GM10847 (cell line): ENCODE measurements around the gene WDPCP.

Experiments used
- POLR2A ChIP-seq: IDR thresholded peaks from 2 replicates; pipeline ENCODE4 v1.6.1; 2011; ENCODE audit not compliant: insufficient read length; ENCODE audit errors: extremely low read depth

The WDPCP gene

DNA sequence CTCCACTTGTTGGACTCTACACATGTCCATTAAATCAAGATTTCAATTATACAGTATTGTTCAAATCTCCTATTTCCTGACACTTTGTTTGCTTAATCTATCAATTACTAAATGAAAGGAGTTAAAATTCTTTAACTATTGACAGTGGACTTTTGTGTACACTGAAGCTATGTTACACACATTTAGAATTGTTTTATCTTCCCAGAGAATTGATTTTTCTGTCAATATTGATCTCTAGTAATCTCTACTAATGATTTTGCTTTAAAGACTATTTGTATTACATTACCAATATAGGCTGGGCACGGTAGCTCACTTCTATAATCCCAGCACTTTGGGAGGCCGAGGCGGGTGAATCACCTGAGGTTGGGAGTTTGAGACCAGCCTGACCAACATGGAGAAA lies 215.7 kb downstream of the WDPCP start:
- no peak for TF ChIP-seq POLR2A

- no peak for TF ChIP-seq POLR2A
These were observed 219.1 kb downstream of the WDPCP start for GRCh38 chr2:63369146-63369545.

GRCh38 chr2:63364866-63365265 lies 223.4 kb downstream of the WDPCP start:
- TF ChIP-seq POLR2A, result no peak

- TF ChIP-seq POLR2A, result no peak
These were observed 240.9 kb downstream of the WDPCP start for GRCh38 chr2:63347361-63347760.

DNA sequence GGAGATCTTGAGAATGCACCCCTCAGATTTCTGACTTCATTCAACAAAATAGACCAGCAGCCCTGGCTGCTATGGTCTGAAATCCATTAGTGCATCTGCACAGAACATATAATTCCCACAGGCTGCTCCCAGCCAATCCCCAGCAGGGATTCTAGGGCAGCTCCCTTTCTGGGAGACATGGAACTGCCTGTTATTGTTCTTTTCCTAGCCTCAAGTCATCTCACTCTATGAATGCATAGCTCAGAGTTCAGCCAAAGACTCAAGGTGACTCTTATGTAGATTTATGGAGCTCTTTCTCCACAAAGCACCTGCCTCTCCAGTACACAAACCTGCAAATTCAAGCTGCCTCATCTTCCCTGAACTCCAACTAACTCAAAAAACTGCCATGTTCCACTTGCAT lies 241.9 kb downstream of the WDPCP start:
- TF ChIP-seq POLR2A, result no peak

DNA sequence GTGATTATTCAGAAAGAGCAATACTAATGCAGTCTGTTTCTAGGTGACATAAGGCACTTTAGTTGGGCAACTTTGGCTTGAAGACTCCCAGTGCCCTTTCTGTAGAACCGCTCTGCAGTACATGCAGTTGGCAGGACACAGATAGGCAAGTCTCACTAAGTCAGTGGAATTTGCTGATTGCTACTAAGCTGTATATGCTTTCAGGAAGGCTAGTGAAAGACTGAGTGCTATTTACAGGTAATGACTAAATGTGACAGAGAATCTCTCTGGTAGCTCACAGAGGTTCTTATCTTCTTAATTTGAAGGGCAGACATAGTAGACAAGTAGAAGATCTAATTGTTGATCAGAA lies 243.0 kb downstream of the WDPCP start:
- no peak for TF ChIP-seq POLR2A

GRCh38 chr2:63344575-63345284 lies 243.5 kb downstream of the WDPCP start:
- no peak for TF ChIP-seq POLR2A

- no peak for TF ChIP-seq POLR2A
These were observed 244.7 kb downstream of the WDPCP start for GRCh38 chr2:63343397-63344109.

DNA sequence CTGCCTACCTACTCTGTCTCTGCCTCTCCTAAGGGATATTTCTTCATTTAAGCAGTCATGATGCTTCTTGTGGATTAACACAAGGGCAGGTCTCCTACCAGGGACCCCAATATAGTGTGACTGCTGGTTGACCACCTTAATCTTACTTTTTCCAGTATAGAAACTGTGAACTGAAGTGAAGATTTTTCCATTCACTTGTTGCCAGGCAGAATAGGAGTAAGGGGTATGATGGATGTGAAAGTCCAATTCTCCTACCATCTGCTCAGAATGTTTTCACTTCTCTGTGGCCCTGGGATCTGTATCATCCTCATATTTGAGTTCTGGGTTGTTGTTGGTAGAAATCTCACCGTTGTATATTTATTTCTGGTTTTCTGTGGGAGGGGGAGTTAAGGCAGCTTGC lies 247.8 kb downstream of the WDPCP start:
- TF ChIP-seq POLR2A, result no peak

DNA sequence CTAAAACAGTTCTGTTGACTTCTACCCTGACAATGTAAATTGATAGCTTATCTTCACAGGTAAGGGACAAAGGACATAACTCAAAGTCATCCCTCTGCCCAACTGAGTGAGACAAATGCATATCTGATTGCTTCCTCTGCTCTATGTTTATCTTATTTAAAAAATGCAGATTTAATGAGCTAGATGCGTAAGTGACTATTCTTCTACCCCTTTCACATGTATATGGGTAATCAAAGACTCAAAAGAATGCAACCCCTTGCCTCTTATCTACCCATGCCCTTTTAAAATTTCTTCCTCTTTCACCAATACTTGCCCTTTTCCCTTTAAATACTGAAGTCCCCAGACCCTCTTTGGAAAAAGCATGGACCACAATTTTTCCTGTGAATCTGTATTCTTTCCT lies 253.4 kb downstream of the WDPCP start:
- no peak for TF ChIP-seq POLR2A

DNA sequence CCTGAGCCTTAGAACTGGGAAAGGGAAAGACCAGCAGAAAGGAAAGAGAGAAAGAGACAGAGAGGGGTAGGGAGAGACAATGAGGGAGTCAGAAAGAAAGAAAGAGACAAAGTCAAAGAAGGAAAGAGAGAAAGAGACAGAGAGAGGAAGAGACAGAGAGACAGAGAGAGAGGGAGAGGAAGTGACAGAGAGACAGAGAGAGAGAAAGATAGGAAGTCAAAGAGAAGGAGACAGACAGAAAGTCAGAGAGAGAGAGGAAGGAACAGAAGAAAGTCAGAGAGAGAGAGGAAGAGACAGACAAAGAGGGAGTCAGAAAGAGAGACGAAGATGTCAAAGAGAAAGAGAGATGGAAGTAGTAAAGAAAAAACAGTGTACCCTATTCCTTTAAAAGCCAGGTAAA lies 261.8 kb downstream of the WDPCP start:
- TF ChIP-seq POLR2A, result no peak

DNA sequence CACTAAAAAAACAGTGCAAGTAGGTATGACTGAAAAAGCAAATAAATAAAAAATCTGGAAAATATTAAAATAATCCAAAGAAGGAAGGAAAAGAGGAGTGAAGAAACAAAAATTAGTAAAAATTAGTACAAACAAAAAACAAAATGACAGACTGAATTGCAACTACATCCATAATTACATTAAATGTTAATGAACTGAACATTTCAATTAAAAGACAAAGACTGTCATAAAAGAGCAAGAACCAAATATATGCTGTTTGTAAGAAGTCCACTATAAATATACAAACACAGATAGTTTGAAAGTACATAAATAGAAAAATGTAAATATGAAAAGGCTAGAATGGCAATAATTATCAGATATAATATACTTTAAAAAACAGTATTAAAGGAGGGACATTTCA lies 267.6 kb downstream of the WDPCP start:
- no peak for TF ChIP-seq POLR2A

DNA sequence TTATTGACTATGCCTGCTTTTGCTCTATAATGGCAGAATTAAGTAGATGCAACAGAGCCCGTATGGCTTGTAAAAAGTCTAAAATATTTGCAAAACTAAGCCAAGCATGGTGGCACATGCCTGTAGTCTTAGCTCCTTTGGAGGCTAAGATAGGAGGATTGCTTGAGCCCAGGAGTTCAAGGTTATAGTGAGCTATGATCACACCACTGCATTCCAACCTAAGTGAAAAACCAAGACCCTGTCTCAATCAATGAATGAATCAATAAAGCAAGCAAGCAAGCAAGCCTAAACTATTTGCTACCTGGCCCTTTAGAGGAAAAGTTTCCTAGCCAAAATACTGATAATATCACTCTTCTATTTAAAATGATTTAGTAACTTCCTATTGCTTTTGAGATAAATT lies 277.7 kb downstream of the WDPCP start:
- TF ChIP-seq POLR2A, result no peak

GRCh38 chr2:63301481-63301880 lies 286.8 kb downstream of the WDPCP start:
- TF ChIP-seq POLR2A, result no peak

GRCh38 chr2:63300835-63301234 lies 287.4 kb downstream of the WDPCP start:
- no peak for TF ChIP-seq POLR2A

GRCh38 chr2:63287956-63288355 lies 300.3 kb downstream of the WDPCP start:
- no peak for TF ChIP-seq POLR2A

DNA sequence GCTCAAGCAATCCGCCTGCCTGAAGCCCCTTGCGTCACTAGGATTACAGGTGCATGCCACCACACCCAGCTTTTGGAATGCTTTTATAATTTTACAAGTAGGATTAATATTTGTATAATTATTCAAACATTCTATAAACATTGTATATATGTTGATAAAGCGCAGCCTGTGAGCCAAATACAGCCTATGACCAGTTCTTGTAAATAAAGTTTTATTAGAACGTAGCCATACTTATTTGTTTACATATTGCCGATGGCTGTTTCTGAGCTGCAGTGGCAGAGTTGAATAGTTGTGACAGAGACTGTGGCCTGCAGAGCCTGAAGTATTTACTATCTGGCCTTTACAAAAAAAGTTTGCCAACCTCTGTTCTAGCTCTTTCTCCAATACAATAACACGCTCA lies 305.0 kb downstream of the WDPCP start:
- no peak for TF ChIP-seq POLR2A
